H1 (cell line): ENCODE results near the gene KIF1C. TPM values are rescaled to one million over a fixed set of nuclear protein-coding genes. Genes with fewer than 3 reads are reported as not detected.

Source experiments
- CTCF ChIA-PET: fragments of 300-600 bp; sonication (Branson Sonifier 250); formaldehyde crosslinking; loops from one replicate; lab custom pipeline; 2021; ENCODE audit not compliant: partially characterized antibody; lab: Charles Lee
- POLR2A ChIA-PET: fragments of 300-600 bp; sonication (Branson Sonifier 250); formaldehyde crosslinking; loops from one replicate; lab custom pipeline; 2021; ENCODE audit warnings: inconsistent platforms; ENCODE audit not compliant: partially characterized antibody; lab: Charles Lee
- DNase-seq, 2 experiments: peaks; one replicate each; pipeline versions ENCODE4 v3.0.0 to v3.0.0-alpha.2; 2010 to 2022; ENCODE audit warnings: low spot score in 2 of 2, low read depth in 1 of 2, mixed read lengths in 1 of 2
- FAIRE-seq: peaks from 2 replicates; lab custom pipeline; 2011; peaks lifted over from hg19 to GRCh38; lab: Jason Lieb, UNC
- H2AFZ ChIP-seq: 2 replicates; pipeline ENCODE4 v1.8.1; 2012; ENCODE audit warnings: low read length, inconsistent platforms
- H2AK5ac ChIP-seq: 2 replicates; pipeline ENCODE4 v1.6.1; 2013; ENCODE audit warnings: low read depth, low read length
- H2BK120ac ChIP-seq: replicated peaks from 2 replicates; pipeline ENCODE3; 2013; ENCODE audit warnings: low read depth, low read length, inconsistent platforms
- H2BK12ac ChIP-seq: 2 replicates; pipeline ENCODE4 v1.6.1; 2013; ENCODE audit warnings: low read depth, low read length
- H2BK15ac ChIP-seq: 2 replicates; pipeline ENCODE4 v1.6.1; 2013; ENCODE audit warnings: low read length
- H2BK20ac ChIP-seq: 2 replicates; pipeline ENCODE4 v1.6.1; 2013; ENCODE audit warnings: low read length
- H2BK5ac ChIP-seq: 2 replicates; pipeline ENCODE4 v1.6.1; 2013; ENCODE audit warnings: low read depth, low read length
- H3K14ac ChIP-seq: 2 replicates; pipeline ENCODE4 v1.6.1; 2013; ENCODE audit warnings: inconsistent platforms; ENCODE audit not compliant: insufficient read length
- H3K18ac ChIP-seq: 2 replicates; pipeline ENCODE4 v1.6.1; 2013; ENCODE audit warnings: low read length; ENCODE audit errors: extremely low read depth
- H3K23ac ChIP-seq: 2 replicates; pipeline ENCODE4 v1.6.1; 2013; ENCODE audit warnings: inconsistent platforms; ENCODE audit not compliant: insufficient read length
- H3K23me2 ChIP-seq: 2 replicates; pipeline ENCODE4 v1.6.1; 2013; ENCODE audit warnings: low read depth, low read length
- H3K27ac ChIP-seq: 2 replicates; pipeline ENCODE4 v1.6.1; 2011; ENCODE audit warnings: low read depth, low read length, inconsistent platforms
- H3K27me3 ChIP-seq, 4 experiments: replicated peaks in 1 of 4; 1 replicate in 1 of 4; 2 replicates in 3 of 4; pipeline versions ENCODE4 v1.6.1 to v1.8.1; 2011 to 2013; ENCODE audit warnings: low read length in 3 of 4, mild to moderate bottlenecking in 3 of 4, inconsistent platforms in 2 of 4, mixed read lengths in 2 of 4, moderate library complexity in 1 of 4; ENCODE audit not compliant: control insufficient read depth in 3 of 4, insufficient read depth in 3 of 4; ENCODE audit errors: extremely low read depth in 1 of 4
- H3K36me3 ChIP-seq, 4 experiments: 2 replicates each; pipeline versions ENCODE4 v1.6.1 to v1.8.1; 2011 to 2013; ENCODE audit warnings: mild to moderate bottlenecking in 4 of 4, low read length in 3 of 4, moderate library complexity in 2 of 4, control low read depth in 1 of 4, inconsistent platforms in 1 of 4; ENCODE audit not compliant: insufficient read depth in 4 of 4, control insufficient read depth in 2 of 4
- H3K4ac ChIP-seq: replicated peaks from 2 replicates; pipeline ENCODE3; 2013; ENCODE audit warnings: low read length, low read depth, mixed read lengths, inconsistent platforms; ENCODE audit not compliant: insufficient read length
- H3K4me1 ChIP-seq, 4 experiments: replicated peaks in 1 of 4; 1 replicate in 1 of 4; 2 replicates in 3 of 4; pipeline versions ENCODE4 v1.6.1 to v1.8.1; 2011 to 2013; ENCODE audit warnings: low read length in 3 of 4, inconsistent platforms in 2 of 4, mixed read lengths in 1 of 4; ENCODE audit not compliant: insufficient read depth in 4 of 4, control insufficient read depth in 3 of 4
- H3K4me2 ChIP-seq, 2 experiments: 2 replicates each; pipeline versions ENCODE4 v1.6.1 to v1.8.1; 2011 to 2013; ENCODE audit warnings: low read depth in 2 of 2, low read length in 2 of 2, control low read depth in 1 of 2, inconsistent platforms in 1 of 2, mild to moderate bottlenecking in 1 of 2; ENCODE audit not compliant: insufficient read depth in 1 of 2
- H3K4me3 ChIP-seq, 4 experiments: fragments of 200-600, 300-600 bp in 1 of 4; sonication (generic), shearing (Covaris generic), sonication (Bioruptor Twin) in 1 of 4; 2 replicates each; pipeline versions ENCODE4 v1.5.1 to v1.8.1; 2011 to 2016; ENCODE audit warnings: low read length in 4 of 4, low read depth in 3 of 4, control low read depth in 2 of 4, inconsistent platforms in 2 of 4, mild to moderate bottlenecking in 2 of 4, mixed read lengths in 1 of 4, moderate library complexity in 1 of 4; ENCODE audit not compliant: insufficient read depth in 2 of 4; ENCODE audit errors: extremely low read depth in 1 of 4
- H3K56ac ChIP-seq: replicated peaks from 2 replicates; pipeline ENCODE3; 2013; ENCODE audit warnings: low read depth, mild to moderate bottlenecking, mixed read lengths, low read length, inconsistent platforms; ENCODE audit not compliant: insufficient read length
- H3K79me1 ChIP-seq: 2 replicates; pipeline ENCODE4 v1.6.1; 2013; ENCODE audit warnings: low read depth, low read length, control low read depth
- H3K79me2 ChIP-seq, 2 experiments: 2 replicates each; pipeline versions ENCODE4 v1.6.1 to v1.8.1; 2012 to 2013; ENCODE audit warnings: low read length in 2 of 2, mild to moderate bottlenecking in 2 of 2, inconsistent platforms in 1 of 2; ENCODE audit not compliant: insufficient read depth in 2 of 2, control insufficient read depth in 1 of 2
- H3K9ac ChIP-seq, 4 experiments: replicated peaks in 1 of 4; 1 replicate in 1 of 4; 2 replicates in 3 of 4; pipeline versions ENCODE4 v1.6.1 to v1.8.1; 2011 to 2013; ENCODE audit warnings: low read depth in 3 of 4, low read length in 3 of 4, control low read depth in 2 of 4, mild to moderate bottlenecking in 2 of 4, moderate library complexity in 2 of 4, inconsistent platforms in 1 of 4; ENCODE audit errors: extremely low read depth in 1 of 4
- H3K9me3 ChIP-seq, 2 experiments: 2 replicates each; pipeline versions ENCODE4 v1.6.1 to v1.8.1; 2012 to 2013; ENCODE audit warnings: mild to moderate bottlenecking in 2 of 2, moderate library complexity in 2 of 2, control low read depth in 1 of 2, inconsistent platforms in 1 of 2, low read depth in 1 of 2, low read length in 1 of 2, mixed read lengths in 1 of 2; ENCODE audit not compliant: insufficient read depth in 2 of 2
- H4K20me1 ChIP-seq, 2 experiments: replicated peaks in 1 of 2; 2 replicates each; pipeline versions ENCODE3 to v1.8.1; 2011 to 2013; ENCODE audit warnings: inconsistent platforms in 2 of 2, low read length in 2 of 2, mild to moderate bottlenecking in 1 of 2; ENCODE audit not compliant: insufficient read depth in 2 of 2, control insufficient read depth in 1 of 2
- H4K5ac ChIP-seq: 2 replicates; pipeline ENCODE4 v1.6.1; 2013; ENCODE audit warnings: low read length, low read depth, mixed read lengths, inconsistent platforms; ENCODE audit not compliant: insufficient read length
- H4K8ac ChIP-seq: 2 replicates; pipeline ENCODE4 v1.8.0; 2013; ENCODE audit warnings: mild to moderate bottlenecking, moderate library complexity, low read length, inconsistent platforms; ENCODE audit not compliant: insufficient read depth; ENCODE audit errors: extremely low read depth
- H4K91ac ChIP-seq: replicated peaks from 2 replicates; pipeline ENCODE3; 2013; ENCODE audit warnings: low read length, mixed read lengths, inconsistent platforms; ENCODE audit not compliant: insufficient read length
- ASH2L ChIP-seq: fragments of 200-600, 300-600 bp; sonication (generic); IDR thresholded peaks from one replicate; pipeline ENCODE4 v1.7.1; 2017; ENCODE audit warnings: low read length
- BACH1 ChIP-seq: IDR thresholded peaks from 2 replicates; pipeline ENCODE4 v1.6.1; 2012; ENCODE audit warnings: low read length, improper control_type of control experiment
- CHD2 ChIP-seq: IDR thresholded peaks from 2 replicates; pipeline ENCODE4 v1.6.1; 2012; ENCODE audit warnings: low read length, improper control_type of control experiment
- HDAC2 ChIP-seq, 2 experiments: fragments of 300-600 bp in 1 of 2; sonication (generic) in 1 of 2; IDR thresholded peaks; 2 replicates each; pipeline ENCODE4 v1.6.1; 2011 to 2012; ENCODE audit warnings: low read depth in 2 of 2, low read length in 2 of 2, mild to moderate bottlenecking in 2 of 2, moderate library complexity in 2 of 2, borderline replicate concordance in 1 of 2, inconsistent platforms in 1 of 2
- NANOG ChIP-seq: IDR thresholded peaks from 2 replicates; pipeline ENCODE4 v1.6.1; 2011; ENCODE audit warnings: low read length, low read depth, mild to moderate bottlenecking, inconsistent platforms; ENCODE audit not compliant: insufficient read depth, poor library complexity, severe bottlenecking
- NRF1 ChIP-seq: IDR thresholded peaks from 2 replicates; pipeline ENCODE4 v1.6.1; 2011; ENCODE audit warnings: mild to moderate bottlenecking, low read depth, low read length, improper control_type of control experiment
- RNF2 ChIP-seq: fragments of 200-900, 300-1000 bp; sonication (generic); IDR thresholded peaks from 2 replicates; pipeline ENCODE4 v1.7.1; 2016; ENCODE audit warnings: borderline replicate concordance, low read depth, mild to moderate bottlenecking, antibody characterized with exemption, low read length; ENCODE audit not compliant: poor library complexity, severe bottlenecking; ENCODE audit errors: missing control alignments
- SIN3A ChIP-seq, 2 experiments: IDR thresholded peaks in 1 of 2; conservative IDR thresholded peaks in 1 of 2; 2 replicates each; pipeline ENCODE4 v1.6.1; 2011 to 2012; ENCODE audit warnings: low read length in 2 of 2, improper control_type of control experiment in 1 of 2, low read depth in 1 of 2, mild to moderate bottlenecking in 1 of 2
- WGBS, 2 experiments: shearing (Covaris generic) in 1 of 2; methylation state at CpG; one replicate each; pipeline versions ENCODE4 v1.1.6 to v1.1.7; 2013 to 2015; ENCODE audit warnings: low lambda C conversion rate in 2 of 2, mixed read lengths in 2 of 2, inconsistent platforms in 1 of 2, low coverage in 1 of 2, missing lambda C conversion rate in 1 of 2; ENCODE audit not compliant: insufficient replicate concordance in 2 of 2, insufficient coverage in 1 of 2, insufficient read length in 1 of 2; ENCODE audit errors: extremely low coverage in 1 of 2, missing lambda C conversion rate in 1 of 2; 5-methylcytosine and 5-hydroxymethylcytosine counted together
- polyA plus RNA-seq, 7 experiments: library from polyadenylated mRNA; depleted of rRNA in 3 of 7; stranded (reverse) in 5 of 7; unstranded in 2 of 7; fragments of >200 nt in 5 of 7; fragments of 200-250 nt in 2 of 7; gene quantifications; 1 replicate in 5 of 7; 2 replicates in 1 of 7; 4 replicates in 1 of 7; pipeline versions ENCODE4 v1.2.1 to v1.2.3, GENCODE V29; 2011 to 2013; ENCODE audit warnings: missing spikeins in 2 of 7, mixed read lengths in 2 of 7
- total RNA-seq: library from RNA; stranded (reverse); fragmentation: NEBNext Ultra II Directional; extraction: Animal tissue kit (Norgen Biotek cat#: 25700); gene quantifications from 2 replicates; pipeline ENCODE4 v1.2.1, GENCODE V29; 2021
- TF ChIP-seq, protein P1 (sequence below): IDR thresholded peaks from 2 replicates; pipeline ENCODE4 v1.6.1; 2011; ENCODE audit warnings: low read depth, mild to moderate bottlenecking, low read length; ENCODE audit not compliant: insufficient read depth

Gene KIF1C
- total and polyA plus RNA-seq, 2 of the 8 experiments (the other 6 are each of a cell fraction or from before 2014, with no cell fraction given), result 14.3 to 114 TPM

DNA sequence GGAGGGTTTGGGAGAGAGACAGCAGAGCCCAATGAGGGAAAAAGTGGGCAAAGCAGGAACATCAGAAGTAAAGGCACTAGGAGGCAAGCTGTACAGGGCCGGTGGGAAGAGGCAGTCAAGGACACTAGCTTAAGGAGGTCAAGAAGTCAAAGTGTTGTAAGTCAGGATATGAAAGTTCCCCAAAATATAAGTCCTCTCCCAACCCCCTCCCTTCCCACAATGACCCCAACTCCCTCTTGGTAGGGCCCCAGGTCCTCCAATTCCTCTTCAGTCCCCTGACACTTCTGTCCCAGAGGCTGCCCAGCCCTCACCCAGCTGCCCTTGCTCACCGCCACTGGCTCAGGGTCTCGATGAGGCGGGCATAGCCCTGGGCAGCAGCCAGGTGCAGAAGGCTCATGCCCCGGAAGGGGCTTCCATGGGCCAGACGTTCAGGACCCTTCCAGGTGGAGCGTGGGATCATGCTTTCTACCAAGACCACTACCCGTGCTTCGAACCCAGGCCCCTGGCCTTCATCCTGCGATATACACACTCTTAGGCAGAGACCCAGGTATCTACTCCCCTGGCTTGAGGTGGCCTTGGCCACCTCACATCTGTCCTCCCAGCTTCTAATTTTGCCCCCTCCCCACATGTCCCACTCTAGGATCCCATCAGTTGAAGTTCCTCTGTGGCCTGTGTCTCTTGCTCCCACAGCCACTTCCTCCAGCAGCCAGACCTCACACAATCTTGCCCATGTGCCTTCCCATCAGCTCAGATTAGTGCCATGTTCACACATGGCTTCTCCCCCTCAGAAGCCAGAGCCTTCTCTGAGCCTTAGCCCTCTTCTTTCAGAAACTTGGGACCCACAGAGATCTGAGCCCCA, 24.3 kb upstream of the KIF1C start:
- H3K4ac ChIP-seq, result no peak overlapping the region
- H3K36me3 ChIP-seq, result peaks cover 0 to 11% (median 0%) of the 10 kb centered on the region in 4 experiments; a peak in 2 of 8 replicates
- H3K23ac ChIP-seq, result no peak overlapping the region
- no peaks in the 10 kb centered on the region for H3K9me3 ChIP-seq
- peaks cover 0 to 12% of the 10 kb centered on the region in 2 experiments; a peak in 1 of 4 replicates for H3K79me2 ChIP-seq
- no peak overlapping the region for H4K8ac ChIP-seq
- H3K4me2 ChIP-seq, result no peak overlapping the region
- no peak overlapping the region for H3K56ac ChIP-seq
- no peak overlapping the region for H4K91ac ChIP-seq
- no peak overlapping the region for H2BK15ac ChIP-seq
- H3K18ac ChIP-seq, result no peak overlapping the region
- H4K5ac ChIP-seq, result no peak overlapping the region
- 0 out of 2 replicates have a peak, but pooled peaks cover 3% of the 10 kb centered on the region for H3K79me1 ChIP-seq
- no peak overlapping the region for H3K4me3 ChIP-seq
- no peak overlapping the region for H3K27ac ChIP-seq
- no peak overlapping the region for H3K14ac ChIP-seq
- no peak overlapping the region for H3K9ac ChIP-seq
- H2AFZ ChIP-seq, result no peak overlapping the region
- CTCF ChIA-PET, result interaction anchor here (0.8 to 2.8 kb wide), 4 partner anchors 13 to 64 kb away, joined by 3 to 15 read pairs (median 4); partner anchors contain the start of genes CAMTA2 and GP1BA
- H3K4me1 ChIP-seq, result peaks cover 0 to 13% (median 6%) of the 10 kb centered on the region in 4 experiments; a peak in 5 of 7 replicates
- H2BK5ac ChIP-seq, result no peak overlapping the region
- POLR2A ChIA-PET, result interaction anchor here (0.7 to 32.4 kb wide), 8 partner anchors 12 to 308 kb away, joined by 3 to 987 read pairs (median 7); partner anchors contain the start of genes CAMTA2, CHRNE, ENO3 and INCA1
- H3K27me3 ChIP-seq, result peaks cover 0 to 47% (median 34%) of the 10 kb centered on the region in 4 experiments; a peak in 6 of 7 replicates
- no peak overlapping the region for H2BK120ac ChIP-seq
- H2BK12ac ChIP-seq, result no peak overlapping the region
- DNase-seq (no peak), FAIRE-seq (no peak)
- no peak overlapping the region for H2BK20ac ChIP-seq
- peaks cover 2 to 13% of the 10 kb centered on the region in 2 experiments for H4K20me1 ChIP-seq
- peaks cover 7% of the 10 kb centered on the region for H3K23me2 ChIP-seq
- 91% methylated on average over 10 of the region's 10 CpGs; no CpG with 5 or more reads in 1 of the 2 experiments for WGBS, 2 experiments
- no peak overlapping the region for H2AK5ac ChIP-seq
- no peak for TF ChIP-seq CHD2
- TF ChIP-seq, protein P1, sequence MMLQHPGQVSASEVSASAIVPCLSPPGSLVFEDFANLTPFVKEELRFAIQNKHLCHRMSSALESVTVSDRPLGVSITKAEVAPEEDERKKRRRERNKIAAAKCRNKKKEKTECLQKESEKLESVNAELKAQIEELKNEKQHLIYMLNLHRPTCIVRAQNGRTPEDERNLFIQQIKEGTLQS, result no peak
- TF ChIP-seq NANOG, result no peak
- TF ChIP-seq BACH1, result no peak
- TF ChIP-seq NRF1, result no peak
- no peak for TF ChIP-seq RNF2
- TF ChIP-seq ASH2L, result no peak
- TF ChIP-seq HDAC2 (IDR thresholded peaks at IDR 0.05; ENCODE audit: borderline replicate concordance in 1 of 2, low read depth in 2 of 2, low read length in 2 of 2), result no peak
- no peak for TF ChIP-seq SIN3A (conservative IDR thresholded peaks at IDR 0.05 in 1 of 2, IDR thresholded peaks at IDR 0.05 in 1 of 2; ENCODE audit: low read depth in 1 of 2, low read length in 2 of 2)
